ENCODE data around the gene NBPF15.
"Not testable (repeated sequence)": the region's sequence is repeated elsewhere in the genome, so short reads cannot be mapped to it uniquely, and the experiment has no call there.

DNA sequence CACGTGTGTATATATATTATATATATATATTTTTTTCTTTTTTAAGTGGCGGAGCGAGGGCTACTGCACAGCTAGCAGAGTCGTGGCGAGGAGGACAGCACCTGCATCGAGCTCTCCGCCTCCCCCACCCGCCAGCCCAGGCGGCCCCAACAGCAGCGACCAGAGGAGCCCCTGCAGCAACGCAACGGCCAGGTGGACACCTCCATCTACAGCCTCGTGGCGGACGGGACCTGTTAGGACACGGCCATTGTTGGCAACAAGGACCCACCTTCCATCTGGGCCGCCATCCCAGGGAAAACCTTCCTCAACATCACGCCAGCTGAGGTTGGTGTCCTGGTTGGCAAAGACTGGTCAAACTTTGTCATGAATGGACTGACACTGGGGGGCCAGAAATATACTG, 19.1 kb downstream of the NBPF15 start:
- not testable (repeated sequence) for TF ChIP-seq CTCF (conservative IDR thresholded peaks at IDR 0.05; ENCODE audit: low read length); EZH2phosphoT487 (IDR thresholded peaks at IDR 0.05; ENCODE audit: borderline replicate concordance)

Measured in Loucy (cell line).